WTC11 (cell line): ENCODE measurements around the gene RAP1GAP. TPM values are rescaled to one million over a fixed set of nuclear protein-coding genes. Genes with fewer than 3 reads are reported as not detected.

Source experiments
- ATAC-seq: fragments of 200-7000 bp; cut with Tn5 transposase; 2 replicates; pipeline ENCODE4 v1.10.0; 2021; ENCODE audit warnings: mild to moderate bottlenecking, moderate library complexity
- CTCF ChIA-PET: fragments of 300-600 bp; sonication (Branson Sonifier 250); formaldehyde crosslinking; loops from one replicate; lab custom pipeline; 2021; ENCODE audit warnings: antibody characterized with exemption; lab: Charles Lee
- POLR2A ChIA-PET: fragments of 350-600 bp; sonication (Branson Sonifier 250); formaldehyde crosslinking; loops from one replicate; lab custom pipeline; 2021; ENCODE audit warnings: antibody characterized with exemption; lab: Charles Lee
- DNase-seq: peaks from one replicate; pipeline ENCODE4 v3.0.0; 2021; ENCODE audit warnings: low spot score
- H3K27ac Mint-ChIP-seq: 2 replicates; pipeline ENCODE4 v1.8.0; 2021; ENCODE audit warnings: mixed read lengths
- H3K27me3 Mint-ChIP-seq: 2 replicates; pipeline ENCODE4 v1.8.0; 2021; ENCODE audit warnings: low read depth, mild to moderate bottlenecking, moderate library complexity, mixed read lengths
- H3K36me3 Mint-ChIP-seq: 2 replicates; pipeline ENCODE4 v1.8.0; 2021; ENCODE audit warnings: mixed read lengths
- H3K4me1 Mint-ChIP-seq: 2 replicates; pipeline ENCODE4 v1.8.0; 2022; ENCODE audit warnings: mixed read lengths
- H3K4me3 Mint-ChIP-seq: 2 replicates; pipeline ENCODE4 v1.8.0; 2021; ENCODE audit warnings: mild to moderate bottlenecking, moderate library complexity, mixed read lengths
- H3K9me3 Mint-ChIP-seq: 2 replicates; pipeline ENCODE4 v1.8.0; 2021; ENCODE audit warnings: mixed read lengths
- AR ChIP-seq: fragments of 250-450 bp; sonication (Bioruptor Pico); IDR thresholded peaks from 2 replicates; pipeline ENCODE4 v1.9.0; 2021; ENCODE audit warnings: mild to moderate bottlenecking
- CBFB ChIP-seq: sonication (generic); formaldehyde crosslinking; IDR thresholded peaks from 2 replicates; pipeline ENCODE4 v1.8.1; 2022; ENCODE audit warnings: mild to moderate bottlenecking, low read depth, missing genetic modification reagents
- CREM ChIP-seq: sonication (generic); formaldehyde crosslinking; IDR thresholded peaks from 2 replicates; pipeline ENCODE4 v1.8.1; 2022; ENCODE audit warnings: mild to moderate bottlenecking, missing genetic modification reagents, moderate library complexity
- E2F4 ChIP-seq: sonication (generic); formaldehyde crosslinking; IDR thresholded peaks from 2 replicates; pipeline ENCODE4 v1.8.1; 2022; ENCODE audit warnings: low read depth, mild to moderate bottlenecking, moderate library complexity, missing genetic modification reagents, borderline replicate concordance
- ERG ChIP-seq: fragments of 250-450 bp; sonication (Bioruptor Pico); IDR thresholded peaks from 2 replicates; pipeline ENCODE4 v1.8.0; 2021; ENCODE audit warnings: mild to moderate bottlenecking
- IRF2 ChIP-seq: sonication (generic); formaldehyde crosslinking; IDR thresholded peaks from 2 replicates; pipeline ENCODE4 v1.8.0; 2022; ENCODE audit warnings: low read depth, missing genetic modification reagents, borderline replicate concordance
- MXD4 ChIP-seq: fragments of 250-450 bp; sonication (Bioruptor Pico); IDR thresholded peaks from 2 replicates; pipeline ENCODE4 v1.8.0; 2021; ENCODE audit warnings: mild to moderate bottlenecking, moderate library complexity, borderline replicate concordance
- NFATC4 ChIP-seq: fragments of 250-450 bp; sonication (Bioruptor Pico); IDR thresholded peaks from 2 replicates; pipeline ENCODE4 v1.9.0; 2021; ENCODE audit warnings: mild to moderate bottlenecking
- STAT6 ChIP-seq: sonication (generic); formaldehyde crosslinking; conservative IDR thresholded peaks from 2 replicates; pipeline ENCODE4 v1.8.1; 2023; ENCODE audit warnings: mild to moderate bottlenecking, low read depth, missing genetic modification reagents, moderate library complexity
- TEAD1 ChIP-seq: sonication (generic); formaldehyde crosslinking; IDR thresholded peaks from 2 replicates; pipeline ENCODE4 v1.8.0; 2022; ENCODE audit warnings: mild to moderate bottlenecking, missing genetic modification reagents
- TEAD4 ChIP-seq: sonication (generic); formaldehyde crosslinking; IDR thresholded peaks from 2 replicates; pipeline ENCODE4 v1.8.0; 2022; ENCODE audit warnings: mild to moderate bottlenecking, missing genetic modification reagents
- ZBTB21 ChIP-seq: sonication (generic); formaldehyde crosslinking; IDR thresholded peaks from 2 replicates; pipeline ENCODE4 v1.8.1; 2023; ENCODE audit warnings: mild to moderate bottlenecking, missing genetic modification reagents, borderline replicate concordance
- ZNF138 ChIP-seq: sonication (generic); formaldehyde crosslinking; conservative IDR thresholded peaks from 2 replicates; pipeline ENCODE4 v1.8.1; 2022; ENCODE audit warnings: mild to moderate bottlenecking, moderate library complexity, missing genetic modification reagents
- ZNF232 ChIP-seq: sonication (generic); formaldehyde crosslinking; IDR thresholded peaks from 2 replicates; pipeline ENCODE4 v1.8.0; 2022; ENCODE audit warnings: mild to moderate bottlenecking, missing genetic modification reagents
- ZNF263 ChIP-seq: sonication (generic); formaldehyde crosslinking; IDR thresholded peaks from 2 replicates; pipeline ENCODE4 v1.8.1; 2022; ENCODE audit warnings: low read depth, mild to moderate bottlenecking, moderate library complexity, missing genetic modification reagents
- ZNF423 ChIP-seq: fragments of 250-450 bp; sonication (Bioruptor Pico); IDR thresholded peaks from 2 replicates; pipeline ENCODE4 v2.1.2; 2022; ENCODE audit warnings: mild to moderate bottlenecking, moderate library complexity
- total RNA-seq: library from RNA; stranded (reverse); gene quantifications from 3 replicates; pipeline ENCODE4 v1.2.3, GENCODE V29; 2021

The RAP1GAP gene
- total RNA-seq, 1 experiment from 2014 or later = 7.6 TPM

- ATAC-seq (peak; percentile 13), DNase-seq (no peak)
- H3K4me1 Mint-ChIP-seq = peaks cover 15% of the 10 kb centered on the region
- H3K9me3 Mint-ChIP-seq = no peaks in the 10 kb centered on the region
- no peak for TF ChIP-seq ZNF423 (CRISPR knock-in tag)
- TF ChIP-seq ZNF263 (CRISPR knock-in tag) = no peak
- TF ChIP-seq AR (CRISPR knock-in tag) = no peak
- POLR2A ChIA-PET = no interaction called here
- no peak overlapping the region for H3K4me3 Mint-ChIP-seq
- CTCF ChIA-PET = interaction anchor here (0.6 to 1.5 kb wide), 3 partner anchors 8 to 360 kb away, joined by 3 to 4 read pairs (median 4); no protein-coding TSS in a partner anchor
- peaks cover 38% of the 10 kb centered on the region for H3K27me3 Mint-ChIP-seq
- no peaks in the 10 kb centered on the region for H3K36me3 Mint-ChIP-seq
- H3K27ac Mint-ChIP-seq = no peak overlapping the region
Observed at GRCh38 chr1:21663248-21663950, 5.8 kb downstream of the RAP1GAP start.

- TF ChIP-seq ZNF232 (CRISPR knock-in tag) (no peak), ZNF138 (CRISPR knock-in tag) (no peak), STAT6 (CRISPR knock-in tag) (no peak), ERG (CRISPR knock-in tag) (no peak), NFATC4 (no peak), TEAD1 (CRISPR knock-in tag) (no peak), E2F4 (CRISPR knock-in tag) (no peak), ZBTB21 (no peak), IRF2 (no peak)
- no peak overlapping the region for H3K27ac Mint-ChIP-seq
- ChIA-PET POLR2A (no interaction called here), CTCF (interaction anchor here (1.4 kb wide), 1 partner anchor 360 kb away, joined by 4 read pairs; no protein-coding TSS in a partner anchor)
- ATAC-seq = no peak
- no peaks in the 10 kb centered on the region for H3K36me3 Mint-ChIP-seq
- H3K9me3 Mint-ChIP-seq = no peaks in the 10 kb centered on the region
- peaks cover 15% of the 10 kb centered on the region for H3K4me1 Mint-ChIP-seq
- DNase-seq = no peak
- H3K4me3 Mint-ChIP-seq = no peak overlapping the region
- H3K27me3 Mint-ChIP-seq = peaks cover 31% of the 10 kb centered on the region
Observed at GRCh38 chr1:21662426-21663247, 6.5 kb downstream of the RAP1GAP start.

GRCh38 chr1:21661886-21662285 is 7.3 kb downstream of the RAP1GAP start:
- ATAC-seq = no peak
- no peaks in the 10 kb centered on the region for H3K36me3 Mint-ChIP-seq
- peaks cover 15% of the 10 kb centered on the region for H3K4me1 Mint-ChIP-seq
- peaks cover 25% of the 10 kb centered on the region for H3K27me3 Mint-ChIP-seq
- ChIA-PET CTCF (no interaction called here), POLR2A (no interaction called here)
- H3K27ac Mint-ChIP-seq = no peak overlapping the region
- H3K4me3 Mint-ChIP-seq = no peak overlapping the region
- TF ChIP-seq MXD4 (CRISPR knock-in tag) (no peak), CREM (CRISPR knock-in tag) (no peak), CBFB (CRISPR knock-in tag) (no peak), TEAD4 (CRISPR knock-in tag) (no peak)
- no peak for DNase-seq
- H3K9me3 Mint-ChIP-seq = no peaks in the 10 kb centered on the region
